ENCODE measurements around the gene KRTAP19-6. TPM values are rescaled to one million over a fixed set of nuclear protein-coding genes. Genes with fewer than 3 reads are reported as not detected.

KRTAP19-6 gene
- total RNA-seq, 1 experiment from 2014 or later = not detected

DNA sequence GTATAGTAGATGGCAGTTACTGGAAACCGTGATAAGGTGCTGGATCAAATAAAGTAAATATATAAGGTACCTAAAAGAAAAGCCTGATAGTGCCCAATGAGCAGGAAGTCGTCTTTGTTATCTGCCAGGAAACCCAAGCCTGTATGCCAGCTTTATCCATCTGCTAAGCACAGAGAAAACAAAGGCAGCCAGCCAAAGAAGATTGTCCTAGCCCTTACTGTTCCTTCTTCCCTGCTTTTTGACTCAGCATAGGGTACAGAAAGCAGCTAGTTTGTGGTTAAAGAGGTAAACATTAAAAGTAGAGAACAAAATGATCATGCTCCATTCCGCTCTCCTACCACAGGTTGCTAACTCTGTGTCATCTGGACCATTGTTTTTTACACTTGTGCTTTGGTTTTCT lies 38.5 kb upstream of the KRTAP19-6 start:
- no peaks in the 10 kb centered on the region for H3K4me1 ChIP-seq (ENCODE audit: insufficient read depth, low read length)
- no peak overlapping the region for H2AFZ ChIP-seq (ENCODE audit: low read length)
- H4K20me1 ChIP-seq (ENCODE audit: control insufficient read depth, insufficient read depth, insufficient read length) = no peaks in the 10 kb centered on the region
- no peak overlapping the region for H2BK5ac ChIP-seq (ENCODE audit: insufficient read length, low read length)
- Mint-ChIP-seq H3K9me3 (peaks cover 0 to 6% of the 10 kb centered on the region in 2 experiments; a peak in 1 of 5 replicates), H3K27ac (no peak overlapping the region), H3K27me3 (ENCODE audit: low read depth) (no peaks in the 10 kb centered on the region; the same call in 1 of the 2 replicates), H3K36me3 (ENCODE audit: insufficient read depth in 1 of 3, low read depth in 3 of 3) (peaks cover 0 to 20% (median 0%) of the 10 kb centered on the region in 3 experiments; a peak in 2 of 7 replicates), H3K4me3 (no peak overlapping the region), H3K4me1 (no peaks in the 10 kb centered on the region)
- no peak overlapping the region for H3K18ac ChIP-seq (ENCODE audit: insufficient read length, low read depth, low read length)
- no peak overlapping the region for H3K4ac ChIP-seq (ENCODE audit: low read depth, low read length)
- no peaks in the 10 kb centered on the region for H3K27me3 ChIP-seq (ENCODE audit: insufficient read depth, low read length)
- no peaks in the 10 kb centered on the region for H3K79me2 ChIP-seq (ENCODE audit: insufficient read depth, low read length)
- no peak overlapping the region for H3K9ac ChIP-seq (ENCODE audit: extremely low read depth, insufficient read length, low read length)
- H4K5ac ChIP-seq (ENCODE audit: insufficient read length, low read depth, low read length) = no peak overlapping the region
- WGBS (ENCODE audit: extremely low coverage, insufficient read length, low lambda C conversion rate) = no CpG with 5 or more reads among the region's 3 CpGs
- H3K23me2 ChIP-seq (ENCODE audit: insufficient read length, low read depth, low read length, poor library complexity, severe bottlenecking) = no peaks in the 10 kb centered on the region
- TF ChIP-seq, protein P1, sequence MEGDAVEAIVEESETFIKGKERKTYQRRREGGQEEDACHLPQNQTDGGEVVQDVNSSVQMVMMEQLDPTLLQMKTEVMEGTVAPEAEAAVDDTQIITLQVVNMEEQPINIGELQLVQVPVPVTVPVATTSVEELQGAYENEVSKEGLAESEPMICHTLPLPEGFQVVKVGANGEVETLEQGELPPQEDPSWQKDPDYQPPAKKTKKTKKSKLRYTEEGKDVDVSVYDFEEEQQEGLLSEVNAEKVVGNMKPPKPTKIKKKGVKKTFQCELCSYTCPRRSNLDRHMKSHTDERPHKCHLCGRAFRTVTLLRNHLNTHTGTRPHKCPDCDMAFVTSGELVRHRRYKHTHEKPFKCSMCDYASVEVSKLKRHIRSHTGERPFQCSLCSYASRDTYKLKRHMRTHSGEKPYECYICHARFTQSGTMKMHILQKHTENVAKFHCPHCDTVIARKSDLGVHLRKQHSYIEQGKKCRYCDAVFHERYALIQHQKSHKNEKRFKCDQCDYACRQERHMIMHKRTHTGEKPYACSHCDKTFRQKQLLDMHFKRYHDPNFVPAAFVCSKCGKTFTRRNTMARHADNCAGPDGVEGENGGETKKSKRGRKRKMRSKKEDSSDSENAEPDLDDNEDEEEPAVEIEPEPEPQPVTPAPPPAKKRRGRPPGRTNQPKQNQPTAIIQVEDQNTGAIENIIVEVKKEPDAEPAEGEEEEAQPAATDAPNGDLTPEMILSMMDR (conservative IDR thresholded peaks at IDR 0.05) = no peak
- H4K8ac ChIP-seq (replicated peaks; ENCODE audit: insufficient read length, low read depth, low read length) = no peak overlapping the region
- H3K27ac ChIP-seq (ENCODE audit: insufficient read length, low read depth, low read length) = no peak overlapping the region
- no peak overlapping the region for H2AK5ac ChIP-seq (ENCODE audit: insufficient read length, low read length)
- no peak overlapping the region for H2BK20ac ChIP-seq (ENCODE audit: low read depth, low read length, poor library complexity, severe bottlenecking)
- DNase-seq = no peak
- no peak overlapping the region for H2BK120ac ChIP-seq (ENCODE audit: low read depth, low read length, poor library complexity, severe bottlenecking)
- no peak overlapping the region for H2BK12ac ChIP-seq (ENCODE audit: insufficient read length, low read depth, low read length)
- H3K79me1 ChIP-seq (ENCODE audit: insufficient read depth, low read depth, low read length, poor library complexity, severe bottlenecking) = no peaks in the 10 kb centered on the region
- H3K9me3 ChIP-seq (ENCODE audit: control insufficient read depth, low read depth, low read length) = no peaks in the 10 kb centered on the region
- H3T11ph ChIP-seq (ENCODE audit: low read length) = no peak overlapping the region
- H3K14ac ChIP-seq (ENCODE audit: insufficient read depth, low read length) = no peak overlapping the region
- H2BK15ac ChIP-seq (ENCODE audit: low read depth, low read length) = no peak overlapping the region
- H3K4me2 ChIP-seq (ENCODE audit: insufficient read depth, insufficient read length, low read length) = no peak overlapping the region
- H4K91ac ChIP-seq (ENCODE audit: insufficient read length, low read depth, low read length) = no peak overlapping the region
- no peak overlapping the region for H3K56ac ChIP-seq (ENCODE audit: insufficient read length, low read depth, low read length)
- H3K23ac ChIP-seq (ENCODE audit: insufficient read length, low read depth, low read length) = no peak overlapping the region

All from H9 (cell line).